Testis (tissue), 2 donors: ENCODE data around the gene KCNAB2.

ENCODE experiments used
- CTCF ChIP-seq, 3 experiments: fragments of 450-650 bp in 2 of 3; fragments of 200-600 bp in 1 of 3; sonication (generic) in 1 of 3; IDR thresholded peaks; one replicate each; pipeline ENCODE4 v1.5.1; 2016 to 2019; ENCODE audit warnings: antibody characterized with exemption in 3 of 3, mild to moderate bottlenecking in 2 of 3, moderate library complexity in 1 of 3
- POLR2A ChIP-seq: fragments of 450-650 bp; IDR thresholded peaks from one replicate; pipeline ENCODE4 v1.6.1; 2017; ENCODE audit warnings: antibody characterized with exemption, mild to moderate bottlenecking, moderate library complexity

- TF ChIP-seq CTCF (IDR thresholded peaks at IDR 0.05) (no peak), POLR2A (no peak)
These were observed at the start of gene KCNAB2 for GRCh38 chr1:6045561-6045960.
